CD8-positive, alpha-beta memory T cell (primary cell): ENCODE data around the gene TEKTIP1. TPM values are rescaled to one million over a fixed set of nuclear protein-coding genes. Genes with fewer than 3 reads are reported as not detected.

ENCODE experiments used
- CTCF ChIA-PET: fragments of 350-600 bp; sonication (Branson Sonifier 250); formaldehyde crosslinking; loops from one replicate; lab custom pipeline; 2021; ENCODE audit warnings: antibody characterized with exemption; lab: Charles Lee
- POLR2A ChIA-PET: fragments of 350-600 bp; sonication (Branson Sonifier 250); formaldehyde crosslinking; loops from one replicate; lab custom pipeline; 2021; ENCODE audit warnings: antibody characterized with exemption; lab: Charles Lee
- DNase-seq, 5 donors: peaks; one replicate each; pipeline versions ENCODE4 v3.0.0 to v3.0.0-alpha.2; 2020 to 2022; ENCODE audit warnings: mixed read lengths in 1 of 5
- H3K27ac ChIP-seq: one replicate; pipeline ENCODE4 v1.7.0; 2013; ENCODE audit warnings: low read depth, mild to moderate bottlenecking, low read length, moderate library complexity
- H3K27me3 ChIP-seq: 2 replicates; pipeline ENCODE4 v1.7.0; 2013; ENCODE audit warnings: low read length, mild to moderate bottlenecking; ENCODE audit not compliant: insufficient read depth, poor library complexity, severe bottlenecking
- H3K36me3 ChIP-seq: 2 replicates; pipeline ENCODE4 v1.7.0; 2013; ENCODE audit warnings: mild to moderate bottlenecking, low read length, moderate library complexity; ENCODE audit not compliant: insufficient read depth
- H3K4me1 ChIP-seq: 2 replicates; pipeline ENCODE4 v1.7.0; 2013; ENCODE audit warnings: mild to moderate bottlenecking, low read length, moderate library complexity; ENCODE audit not compliant: insufficient read depth
- H3K4me3 ChIP-seq: 2 replicates; pipeline ENCODE4 v1.7.0; 2013; ENCODE audit warnings: mild to moderate bottlenecking, low read length
- H3K9me3 ChIP-seq: 2 replicates; pipeline ENCODE4 v1.7.0; 2013; ENCODE audit warnings: mild to moderate bottlenecking, low read length
- H3K27ac Mint-ChIP-seq, 8 donors: one replicate each; pipeline ENCODE4 v1.8.0; 2020 to 2021; ENCODE audit warnings: mixed read lengths in 8 of 8, mild to moderate bottlenecking in 6 of 8, inconsistent platforms in 3 of 8, moderate library complexity in 3 of 8
- H3K27me3 Mint-ChIP-seq, 2 donors: one replicate each; pipeline ENCODE4 v1.8.0; 2020 to 2021; ENCODE audit warnings: mixed read lengths in 2 of 2, mild to moderate bottlenecking in 1 of 2, moderate library complexity in 1 of 2
- H3K36me3 Mint-ChIP-seq, 3 donors: one replicate each; pipeline ENCODE4 v1.8.0; 2020 to 2021; ENCODE audit warnings: mixed read lengths in 3 of 3, inconsistent platforms in 1 of 3, mild to moderate bottlenecking in 1 of 3
- H3K4me1 Mint-ChIP-seq, 3 donors: one replicate each; pipeline ENCODE4 v1.8.0; 2020 to 2021; ENCODE audit warnings: mixed read lengths in 3 of 3, inconsistent platforms in 1 of 3, mild to moderate bottlenecking in 1 of 3
- H3K4me3 Mint-ChIP-seq, 7 donors: one replicate each; pipeline ENCODE4 v1.8.0; 2020 to 2021; ENCODE audit warnings: mixed read lengths in 7 of 7, mild to moderate bottlenecking in 6 of 7, moderate library complexity in 4 of 7, inconsistent platforms in 2 of 7
- H3K9me3 Mint-ChIP-seq, 5 donors: one replicate each; pipeline ENCODE4 v1.8.0; 2020 to 2022; ENCODE audit warnings: mixed read lengths in 5 of 5, mild to moderate bottlenecking in 3 of 5, moderate library complexity in 2 of 5, inconsistent platforms in 1 of 5
- polyA plus RNA-seq: library from polyadenylated mRNA; unstranded; fragments of 300-500 nt; fragmentation: Illumina TruSeq; gene quantifications from one replicate; pipeline ENCODE4 v1.2.3, GENCODE V29; 2021
- total RNA-seq, 2 experiments: library from RNA; stranded (reverse); gene quantifications; one replicate each; pipeline ENCODE4 v1.2.3, GENCODE V29; 2021

TEKTIP1 gene
- total and polyA plus RNA-seq, 3 experiments from 2014 or later: 0.38 to 1.2 (median 1.0) TPM

DNA sequence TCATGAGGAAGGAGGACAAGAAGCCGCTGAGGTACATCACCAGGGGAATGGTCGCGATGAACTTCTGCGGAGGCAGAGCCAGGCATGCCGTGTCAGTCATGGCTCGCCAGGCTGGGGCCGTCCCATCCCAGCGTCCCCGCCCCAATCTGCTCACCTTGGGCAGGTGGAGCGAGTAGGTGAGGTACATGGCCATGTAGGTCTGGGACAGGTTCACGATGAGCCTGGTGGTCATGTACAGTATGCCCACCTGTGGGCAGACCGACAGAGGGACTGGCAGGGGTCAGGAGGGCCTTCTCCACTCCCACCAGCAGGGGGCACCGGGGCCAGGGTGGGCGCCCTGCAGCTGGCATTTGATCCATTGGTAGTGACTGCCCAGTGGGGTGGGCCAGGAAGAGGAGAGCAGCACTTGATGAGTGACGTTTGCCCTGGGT, 8.3 kb downstream of the TEKTIP1 start:
- Histone ChIP-seq H3K36me3 (peaks cover 16% of the 10 kb centered on the region), H3K27me3 (no peaks in the 10 kb centered on the region), H3K9me3 (no peaks in the 10 kb centered on the region), H3K4me3 (no peak overlapping the region), H3K27ac (no peak overlapping the region), H3K4me1 (no peaks in the 10 kb centered on the region)
- no peak for DNase-seq
- ChIA-PET CTCF (interaction anchor here (0.7 to 4.8 kb wide), 3 partner anchors 10 to 38 kb away, joined by 3 to 62 read pairs (median 18); partner anchors contain the start of genes GIPC3 and MFSD12), POLR2A (interaction anchor here (1.0 kb wide), 1 partner anchor 9 kb away, joined by 4 read pairs; no protein-coding TSS in a partner anchor)
- Mint-ChIP-seq H3K4me1 (peaks cover 5 to 23% (median 15%) of the 10 kb centered on the region in 3 donors), H3K27ac (peak overlapping the region in 2 of 8 donors; percentile 32 to 83), H3K4me3 (no peak overlapping the region), H3K9me3 (no peaks in the 10 kb centered on the region), H3K36me3 (peaks cover 0 to 51% (median 2%) of the 10 kb centered on the region in 3 donors), H3K27me3 (no peaks in the 10 kb centered on the region)

DNA sequence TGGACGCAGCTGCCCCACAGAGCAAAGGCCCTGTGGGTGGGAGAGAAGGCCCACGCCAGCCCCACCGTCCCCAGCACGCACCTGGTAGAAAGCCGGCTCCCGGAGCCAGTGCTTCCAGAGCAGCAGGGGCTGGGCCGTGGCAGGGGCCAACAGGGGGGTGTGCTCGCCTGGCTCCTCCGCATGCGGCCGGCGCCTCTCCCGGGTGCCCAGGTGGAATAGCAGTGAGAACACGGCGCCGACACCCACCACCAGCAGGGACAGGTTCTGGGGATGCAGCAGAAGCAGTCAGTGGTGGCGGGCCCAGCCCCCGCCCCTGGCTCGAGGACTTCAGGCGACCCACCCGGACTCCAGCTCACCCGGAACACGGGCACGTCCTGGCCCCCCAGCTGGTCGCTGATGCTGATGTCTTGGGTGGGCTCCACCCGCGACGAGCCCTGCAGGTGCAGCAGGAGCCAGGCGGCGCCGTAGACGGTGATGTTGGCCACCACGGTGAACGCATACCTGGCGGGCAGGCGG, 8.9 kb downstream of the TEKTIP1 start:
- H3K4me1 Mint-ChIP-seq: peaks cover 5 to 23% (median 15%) of the 10 kb centered on the region in 3 donors
- Histone ChIP-seq H3K27ac (no peak overlapping the region), H3K4me3 (no peak overlapping the region), H3K9me3 (no peaks in the 10 kb centered on the region), H3K27me3 (no peaks in the 10 kb centered on the region), H3K36me3 (peaks cover 16% of the 10 kb centered on the region), H3K4me1 (peaks cover 3% of the 10 kb centered on the region)
- DNase-seq: no peak
- ChIA-PET CTCF (interaction anchor here (0.7 to 4.8 kb wide), 2 partner anchors 9 to 30 kb away, joined by 3 to 62 read pairs; partner anchors contain the start of gene MFSD12), POLR2A (interaction anchor here (1.0 kb wide), 1 partner anchor 9 kb away, joined by 4 read pairs; no protein-coding TSS in a partner anchor)
- no peak overlapping the region for H3K4me3 Mint-ChIP-seq
- no peaks in the 10 kb centered on the region for H3K27me3 Mint-ChIP-seq
- H3K27ac Mint-ChIP-seq: no peak overlapping the region
- peaks cover 0 to 49% (median 2%) of the 10 kb centered on the region in 3 donors for H3K36me3 Mint-ChIP-seq
- no peaks in the 10 kb centered on the region for H3K9me3 Mint-ChIP-seq

GRCh38 chr19:3548606-3549005, 9.6 kb downstream of the TEKTIP1 start:
- no peak overlapping the region for H3K27ac ChIP-seq
- ChIA-PET CTCF (interaction anchor here (4.8 kb wide), 1 partner anchor 8 kb away, joined by 62 read pairs; the partner anchor contains the start of gene MFSD12), POLR2A (interaction anchor here (0.8 kb wide), 1 partner anchor 38 kb away, joined by 4 read pairs; no protein-coding TSS in a partner anchor)
- no peaks in the 10 kb centered on the region for H3K9me3 ChIP-seq
- Mint-ChIP-seq H3K36me3 (peaks cover 0 to 47% (median 2%) of the 10 kb centered on the region in 3 donors), H3K27me3 (no peaks in the 10 kb centered on the region), H3K4me1 (peaks cover 5 to 26% (median 17%) of the 10 kb centered on the region in 3 donors), H3K4me3 (no peak overlapping the region), H3K9me3 (no peaks in the 10 kb centered on the region), H3K27ac (no peak overlapping the region)
- H3K4me3 ChIP-seq: no peak overlapping the region
- no peak for DNase-seq
- peaks cover 9% of the 10 kb centered on the region for H3K4me1 ChIP-seq
- H3K36me3 ChIP-seq: peaks cover 16% of the 10 kb centered on the region
- no peaks in the 10 kb centered on the region for H3K27me3 ChIP-seq

DNA sequence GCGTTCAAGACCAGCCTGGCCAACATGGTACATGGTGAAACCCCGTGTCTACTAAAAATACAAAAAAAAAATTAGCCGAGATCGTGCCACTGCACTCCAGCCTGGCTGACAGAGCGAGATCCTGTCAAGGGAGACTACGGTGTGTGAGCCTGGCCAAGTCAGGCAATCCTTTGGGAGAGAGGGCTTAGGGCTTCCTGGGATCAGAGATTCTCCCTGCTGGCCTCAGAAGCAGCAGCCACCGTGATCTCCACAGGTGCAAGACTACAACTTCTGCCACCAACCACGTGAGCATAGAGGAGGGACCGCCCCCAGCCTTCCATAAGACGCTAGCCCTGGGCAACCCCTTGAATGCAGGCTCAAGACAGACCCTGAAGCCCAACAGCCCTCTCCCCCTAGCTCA, 10.8 kb downstream of the TEKTIP1 start:
- H3K4me1 ChIP-seq: peaks cover 21% of the 10 kb centered on the region

GRCh38 chr19:3550947-3551791, 12.2 kb downstream of the TEKTIP1 start:
- CTCF ChIA-PET: no interaction called here
- no peaks in the 10 kb centered on the region for H3K27me3 Mint-ChIP-seq
- Histone ChIP-seq H3K9me3 (no peaks in the 10 kb centered on the region), H3K27me3 (no peaks in the 10 kb centered on the region), H3K27ac (no peak overlapping the region), H3K4me3 (no peak overlapping the region), H3K4me1 (peaks cover 33% of the 10 kb centered on the region), H3K36me3 (peaks cover 9% of the 10 kb centered on the region)
- H3K4me3 Mint-ChIP-seq: peak overlapping the region in 2 of 7 donors; percentile 19 to 37
- H3K9me3 Mint-ChIP-seq: no peaks in the 10 kb centered on the region
- H3K4me1 Mint-ChIP-seq: peaks cover 22 to 35% (median 28%) of the 10 kb centered on the region in 3 donors
- H3K36me3 Mint-ChIP-seq: peaks cover 0 to 35% (median 2%) of the 10 kb centered on the region in 3 donors
- POLR2A ChIA-PET: interaction anchor here (0.6 kb wide), 1 partner anchor 8 kb away, joined by 5 read pairs; no protein-coding TSS in a partner anchor
- peak overlapping the region in 7 of 8 donors; percentile 47 to 88 (median 71) for H3K27ac Mint-ChIP-seq
- DNase-seq: no peak

More for the DNA sequence above, 10.8 kb downstream of the TEKTIP1 start:
- ChIA-PET CTCF (no interaction called here), POLR2A (no interaction called here)
- H3K9me3 Mint-ChIP-seq: no peaks in the 10 kb centered on the region
- peak overlapping the region in 1 of 8 donors; percentile 69 for H3K27ac Mint-ChIP-seq
- H3K4me3 Mint-ChIP-seq: no peak overlapping the region
- peaks cover 0 to 46% (median 4%) of the 10 kb centered on the region in 3 donors for H3K36me3 Mint-ChIP-seq
- no peak overlapping the region for H3K27ac ChIP-seq
- peaks cover 13 to 34% (median 23%) of the 10 kb centered on the region in 3 donors for H3K4me1 Mint-ChIP-seq
- peaks cover 16% of the 10 kb centered on the region for H3K36me3 ChIP-seq
- no peak for DNase-seq
- H3K27me3 Mint-ChIP-seq: no peaks in the 10 kb centered on the region
- no peaks in the 10 kb centered on the region for H3K9me3 ChIP-seq
- no peaks in the 10 kb centered on the region for H3K27me3 ChIP-seq
- H3K4me3 ChIP-seq: no peak overlapping the region

GRCh38 chr19:3551792-3552095, 12.8 kb downstream of the TEKTIP1 start:
- no peak overlapping the region for H3K4me3 ChIP-seq
- ChIA-PET POLR2A (no interaction called here), CTCF (no interaction called here)
- H3K36me3 Mint-ChIP-seq: peaks cover 0 to 34% (median 2%) of the 10 kb centered on the region in 3 donors
- H3K4me1 ChIP-seq: peaks cover 38% of the 10 kb centered on the region
- H3K9me3 ChIP-seq: no peaks in the 10 kb centered on the region
- no peaks in the 10 kb centered on the region for H3K27me3 ChIP-seq
- DNase-seq: no peak
- H3K9me3 Mint-ChIP-seq: no peaks in the 10 kb centered on the region
- peaks cover 28 to 41% (median 34%) of the 10 kb centered on the region in 3 donors for H3K4me1 Mint-ChIP-seq
- H3K36me3 ChIP-seq: peaks cover 9% of the 10 kb centered on the region
- H3K27me3 Mint-ChIP-seq: no peaks in the 10 kb centered on the region
- no peak overlapping the region for H3K27ac ChIP-seq
- H3K27ac Mint-ChIP-seq: peak overlapping the region in 7 of 8 donors; percentile 47 to 79 (median 71)
- peak overlapping the region in 3 of 7 donors; percentile 19 to 37 (median 35) for H3K4me3 Mint-ChIP-seq

DNA sequence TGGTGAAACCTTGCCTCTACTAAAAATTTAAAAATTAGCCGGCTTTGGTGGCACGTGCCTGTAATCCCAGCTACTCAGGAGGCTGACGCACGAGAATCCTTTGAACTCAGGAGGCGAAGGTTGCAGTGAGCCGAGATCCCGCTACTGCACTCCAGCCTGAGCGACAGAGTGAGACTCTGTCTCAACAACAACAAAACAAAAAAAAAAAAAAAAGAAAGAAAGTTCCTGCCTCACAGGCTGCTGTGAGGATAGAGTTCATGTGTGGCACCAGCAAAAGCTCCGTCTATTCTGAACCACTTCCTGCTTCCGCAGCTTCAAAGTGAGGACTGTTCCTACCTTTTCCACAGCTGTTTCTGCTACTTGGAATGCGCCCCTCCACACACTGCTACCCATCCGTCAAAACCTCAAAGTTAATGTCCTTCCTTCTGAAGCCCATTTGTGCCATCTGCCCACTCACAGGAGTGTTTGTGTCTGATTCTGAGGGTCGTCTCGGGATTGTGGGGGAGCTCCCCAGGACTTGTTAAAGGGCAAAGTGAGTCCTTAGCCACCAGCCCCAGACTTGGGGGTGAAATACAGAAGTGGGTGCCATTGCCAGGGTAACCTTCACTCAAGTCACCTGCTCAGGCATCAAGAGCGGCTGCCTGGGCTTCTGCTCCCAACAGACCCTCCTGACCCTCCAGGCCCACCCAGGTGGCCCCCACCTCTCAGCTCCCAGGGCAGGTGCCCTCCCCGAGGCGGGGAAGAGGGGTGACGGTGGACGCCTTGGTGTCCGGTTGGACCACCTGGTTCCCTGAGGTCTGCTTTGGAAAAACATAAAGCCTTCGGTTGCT, 15.5 kb downstream of the TEKTIP1 start:
- CTCF ChIA-PET: interaction anchor here (1.0 to 7.0 kb wide), 4 partner anchors 8 to 40 kb away, joined by 3 to 62 read pairs (median 4); partner anchors contain the start of gene GIPC3
- H3K9me3 ChIP-seq: no peaks in the 10 kb centered on the region

More for the DNA sequence above, 15.5 kb downstream of the TEKTIP1 start:
- peak overlapping the region; percentile 40 for H3K4me3 ChIP-seq
- Mint-ChIP-seq H3K27ac (peak overlapping the region; percentile 85 to 99 (median 96)), H3K4me3 (peak overlapping the region; percentile 86 to 98 (median 94)), H3K9me3 (no peaks in the 10 kb centered on the region), H3K36me3 (peaks cover 0 to 21% (median 2%) of the 10 kb centered on the region in 3 donors), H3K4me1 (peaks cover 35 to 48% (median 39%) of the 10 kb centered on the region in 3 donors), H3K27me3 (no peaks in the 10 kb centered on the region)
- POLR2A ChIA-PET: interaction anchor here (0.6 to 2.6 kb wide), 10 partner anchors 9 to 1678 kb away, joined by 3 to 14 read pairs (median 4); partner anchors contain the start of genes FZR1 and TBXA2R
- H3K27ac ChIP-seq: peak overlapping the region; percentile 20
- H3K27me3 ChIP-seq: no peaks in the 10 kb centered on the region
- peaks cover 4% of the 10 kb centered on the region for H3K36me3 ChIP-seq
- peak in 4 of 5 donors; percentile 18 to 79 (median 68) for DNase-seq
- peaks cover 44% of the 10 kb centered on the region for H3K4me1 ChIP-seq
